ENCODE results near the gene DNAJC4.

The DNAJC4 gene

DNA sequence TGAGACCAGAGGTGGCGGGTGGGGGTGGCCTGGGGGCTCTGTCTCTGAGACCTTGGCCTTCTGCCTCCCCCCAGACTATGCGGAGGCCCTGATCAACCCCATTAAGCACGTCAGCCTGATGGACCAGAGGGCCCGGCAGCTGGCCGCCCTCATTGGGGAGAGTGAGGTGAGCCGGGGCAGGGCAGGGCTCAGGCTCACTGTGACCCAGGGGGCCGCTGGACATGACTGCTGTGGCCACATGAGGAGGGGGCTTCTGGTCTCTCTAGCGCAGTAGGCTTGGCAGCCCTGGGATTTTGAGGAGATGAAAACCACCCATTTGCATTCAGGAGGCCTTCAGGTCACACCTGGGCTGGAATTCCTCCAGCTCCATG lies 33.6 kb downstream of the DNAJC4 start:
- TF ChIP-seq POLR2AphosphoS5 (IDR thresholded peaks at IDR 0.05; ENCODE audit: low read depth, low read length) (no peak), TAF1 (IDR thresholded peaks at IDR 0.05; ENCODE audit: borderline replicate concordance, low read depth, low read length) (no peak), POLR2A (IDR thresholded peaks at IDR 0.05; ENCODE audit: low read depth, low read length) (no peak)
- FAIRE-seq: no peak

GRCh38 chr11:64264371-64264852 lies 34.1 kb downstream of the DNAJC4 start:
- TF ChIP-seq POLR2AphosphoS5 (IDR thresholded peaks at IDR 0.05; ENCODE audit: low read depth, low read length) (no peak), POLR2A (IDR thresholded peaks at IDR 0.05; ENCODE audit: low read depth, low read length) (no peak), TAF1 (IDR thresholded peaks at IDR 0.05; ENCODE audit: borderline replicate concordance, low read depth, low read length) (no peak)
- DNase-seq (ENCODE audit: insufficient read length) (no peak), FAIRE-seq (no peak)

More for the DNA sequence above, 33.6 kb downstream of the DNAJC4 start:
- DNase-seq (ENCODE audit: insufficient read length): no peak

DNA sequence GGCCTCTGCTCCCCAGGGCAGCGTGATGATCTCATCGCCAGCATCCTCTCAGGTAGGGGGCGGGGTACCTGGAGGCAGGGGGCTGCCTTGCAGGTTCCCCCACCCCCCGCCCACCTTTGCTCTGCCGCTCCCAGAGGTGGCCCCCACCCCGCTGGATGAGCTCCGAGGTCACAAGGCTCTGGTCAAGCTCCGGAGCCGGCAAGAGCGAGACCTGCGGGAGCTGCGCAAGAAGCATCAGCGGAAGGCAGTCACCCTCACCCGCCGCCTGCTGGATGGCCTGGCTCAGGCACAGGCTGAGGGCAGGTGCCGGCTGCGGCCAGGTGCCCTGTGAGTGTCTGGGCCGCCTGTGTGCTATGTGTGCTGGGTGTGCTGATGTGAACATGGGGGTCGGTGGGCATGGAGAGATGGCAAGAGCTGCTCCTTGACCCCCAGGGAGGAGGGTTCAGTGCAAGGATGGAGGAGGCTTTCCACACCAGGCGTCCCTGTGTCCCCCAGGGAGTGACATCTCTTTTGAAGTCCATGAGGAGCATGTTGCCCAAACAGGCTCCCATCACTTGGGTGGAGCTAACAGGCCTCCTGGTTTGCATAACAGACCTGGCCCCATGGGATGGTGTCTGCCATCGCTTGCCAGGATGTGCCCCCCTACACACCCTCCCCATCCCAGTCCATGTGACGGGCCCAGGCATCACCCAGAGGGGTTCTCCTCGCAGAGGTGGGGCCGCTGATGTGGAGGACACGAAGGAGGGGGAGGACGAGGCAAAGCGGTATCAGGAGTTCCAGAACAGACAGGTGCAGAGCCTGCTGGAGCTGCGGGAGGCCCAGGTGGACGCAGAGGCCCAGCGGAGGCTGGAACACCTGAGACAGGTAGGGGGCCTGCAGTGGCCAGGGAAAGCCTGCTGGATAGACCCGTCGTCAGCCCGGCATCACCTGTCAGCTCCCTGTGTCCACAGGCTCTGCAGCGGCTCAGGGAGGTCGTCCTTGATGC lies 35.1 kb downstream of the DNAJC4 start:
- TF ChIP-seq POLR2AphosphoS5 (IDR thresholded peaks at IDR 0.05; ENCODE audit: low read depth, low read length): no peak
- no peak for TF ChIP-seq POLR2A (IDR thresholded peaks at IDR 0.05; ENCODE audit: low read depth, low read length)
- DNase-seq (ENCODE audit: insufficient read length): no peak
- FAIRE-seq: no peak

DNA sequence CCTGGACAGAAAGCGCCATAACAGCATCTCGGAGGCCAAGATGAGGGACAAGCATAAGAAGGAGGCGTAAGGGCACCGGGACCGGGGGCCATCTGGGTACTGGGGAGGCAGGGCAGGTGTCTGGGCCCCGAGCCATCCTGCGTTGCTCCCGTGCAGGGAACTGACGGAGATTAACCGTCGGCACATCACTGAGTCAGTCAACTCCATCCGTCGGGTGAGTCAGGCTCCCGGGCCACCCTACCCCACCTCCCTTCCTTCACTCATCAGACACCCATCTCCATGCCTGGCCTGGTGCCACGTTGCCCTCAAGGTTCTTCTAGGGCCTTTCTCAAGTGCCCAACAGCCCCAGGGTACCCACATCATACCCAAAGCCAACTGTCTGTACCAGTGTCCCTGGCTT lies 36.0 kb downstream of the DNAJC4 start:
- no peak for FAIRE-seq
- no peak for TF ChIP-seq POLR2A (IDR thresholded peaks at IDR 0.05; ENCODE audit: low read depth, low read length)
- no peak for TF ChIP-seq TAF1 (IDR thresholded peaks at IDR 0.05; ENCODE audit: borderline replicate concordance, low read depth, low read length)
- no peak for TF ChIP-seq POLR2AphosphoS5 (IDR thresholded peaks at IDR 0.05; ENCODE audit: low read depth, low read length)
- no peak for DNase-seq (ENCODE audit: insufficient read length)

- FAIRE-seq: no peak
- TF ChIP-seq TAF1 (IDR thresholded peaks at IDR 0.05; ENCODE audit: borderline replicate concordance, low read depth, low read length) (no peak), POLR2A (IDR thresholded peaks at IDR 0.05; ENCODE audit: low read depth, low read length) (no peak), POLR2AphosphoS5 (IDR thresholded peaks at IDR 0.05; ENCODE audit: low read depth, low read length) (no peak)
- DNase-seq (ENCODE audit: insufficient read length): no peak
These were observed 37.0 kb downstream of the DNAJC4 start for GRCh38 chr11:64267207-64267945.

- TF ChIP-seq POLR2A (IDR thresholded peaks at IDR 0.05; ENCODE audit: low read depth, low read length) (no peak; the same call in 1 of the 2 replicates), POLR2AphosphoS5 (IDR thresholded peaks at IDR 0.05; ENCODE audit: low read depth, low read length) (no peak), TAF1 (IDR thresholded peaks at IDR 0.05; ENCODE audit: borderline replicate concordance, low read depth, low read length) (no peak)
- no peak for DNase-seq (ENCODE audit: insufficient read length)
- no peak for FAIRE-seq
These were observed 37.9 kb downstream of the DNAJC4 start for GRCh38 chr11:64268025-64268892.

- FAIRE-seq: no peak
- no peak for DNase-seq (ENCODE audit: insufficient read length)
- TF ChIP-seq TAF1 (IDR thresholded peaks at IDR 0.05; ENCODE audit: borderline replicate concordance, low read depth, low read length) (no peak), POLR2AphosphoS5 (IDR thresholded peaks at IDR 0.05; ENCODE audit: low read depth, low read length) (peak; percentile 34; the same call in 1 of the 2 replicates)
These were observed 38.7 kb downstream of the DNAJC4 start for GRCh38 chr11:64268893-64269539.

GRCh38 chr11:64269540-64270220 lies 39.3 kb downstream of the DNAJC4 start:
- DNase-seq (ENCODE audit: insufficient read length) (peak; percentile 84), FAIRE-seq (peak; percentile 97)
- TF ChIP-seq POLR2A (IDR thresholded peaks at IDR 0.05; ENCODE audit: low read depth, low read length) (peak; percentile 57), TAF1 (IDR thresholded peaks at IDR 0.05; ENCODE audit: borderline replicate concordance, low read depth, low read length) (peak; percentile 12; the same call in 1 of the 2 replicates), POLR2AphosphoS5 (IDR thresholded peaks at IDR 0.05; ENCODE audit: low read depth, low read length) (peak; percentile 27)

DNA sequence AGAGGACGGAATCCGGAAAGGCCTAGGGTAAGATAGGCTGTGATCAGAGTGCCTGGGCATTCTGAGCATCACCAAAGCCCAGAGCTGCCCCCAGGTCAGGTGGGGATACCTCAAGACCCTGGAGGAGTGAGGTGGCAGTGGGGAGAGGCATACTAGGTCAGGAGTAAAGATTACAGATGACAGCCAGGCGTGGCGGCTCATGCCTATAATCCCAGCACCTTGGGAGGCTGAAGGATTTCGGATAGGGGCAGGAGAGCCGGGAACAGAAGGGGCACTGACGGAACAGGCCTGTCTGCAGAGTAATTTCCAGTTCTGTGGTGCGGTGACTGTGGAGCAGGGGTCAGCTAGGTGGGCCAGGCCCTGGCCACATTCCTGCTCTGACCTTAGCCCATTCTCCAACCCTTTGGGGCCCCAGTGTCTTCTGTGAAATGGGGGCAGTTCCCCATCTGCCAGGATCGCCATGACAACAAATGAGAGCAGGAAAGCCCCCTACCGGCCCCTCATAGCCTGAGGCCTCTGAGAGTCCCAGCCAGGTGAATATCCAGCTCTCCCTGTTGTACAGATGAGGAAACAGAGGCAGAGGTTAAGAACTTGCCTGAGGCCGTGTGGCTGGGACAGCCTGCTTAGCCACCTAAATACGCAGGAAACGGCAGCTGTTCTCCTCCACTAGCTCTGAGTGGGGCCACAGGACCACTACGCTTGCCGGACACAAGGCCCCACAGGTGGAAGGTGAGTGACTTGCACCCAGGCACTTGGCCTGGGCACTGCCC lies 44.9 kb downstream of the DNAJC4 start:
- TF ChIP-seq POLR2A (IDR thresholded peaks at IDR 0.05; ENCODE audit: low read depth, low read length) (no peak), TAF1 (IDR thresholded peaks at IDR 0.05; ENCODE audit: borderline replicate concordance, low read depth, low read length) (no peak), POLR2AphosphoS5 (IDR thresholded peaks at IDR 0.05; ENCODE audit: low read depth, low read length) (no peak)
- DNase-seq (ENCODE audit: insufficient read length) (no peak), FAIRE-seq (no peak)
